CD1c-positive myeloid dendritic cell (primary cell): ENCODE measurements around the gene MYEF2.

Experiments used
- DNase-seq: peaks from one replicate; pipeline ENCODE4 v3.0.0-alpha.2; 2016; ENCODE audit errors: extremely low spot score

Gene MYEF2

GRCh38 chr15:48087844-48088243 lies 90.3 kb downstream of the MYEF2 start:
- DNase-seq = no peak

- DNase-seq = no peak
Measured at GRCh38 chr15:48086576-48086975, 91.5 kb downstream of the MYEF2 start.

- no peak for DNase-seq
Measured at GRCh38 chr15:48086133-48086532, 92.0 kb downstream of the MYEF2 start.

- no peak for DNase-seq
Measured at GRCh38 chr15:48085591-48085930, 92.5 kb downstream of the MYEF2 start.

GRCh38 chr15:48084759-48085590 lies 93.1 kb downstream of the MYEF2 start:
- no peak for DNase-seq
